Smooth muscle cell (in vitro differentiated cells): Measurements from ENCODE around the gene BTBD2. TPM values are rescaled to one million over a fixed set of nuclear protein-coding genes. Genes with fewer than 3 reads are reported as not detected.

Source experiments
- DNase-seq: peaks from one replicate; lab custom pipeline; 2025; ENCODE audit not compliant: unreplicated experiment; lab: John Stamatoyannopoulos, UW
- H2AFZ ChIP-seq: fragments of 200-600 bp; sonication (generic); 2 replicates; pipeline ENCODE4 v1.6.0; 2016; ENCODE audit warnings: antibody characterized with exemption, low read depth, mild to moderate bottlenecking
- H3F3A ChIP-seq: fragments of 200-600 bp; sonication (generic); 2 replicates; pipeline ENCODE4 v1.6.0; 2017; ENCODE audit warnings: antibody characterized with exemption, low read depth
- H3K27ac ChIP-seq: fragments of 200-600 bp; sonication (generic); 2 replicates; pipeline ENCODE4 v1.5.1; 2016; ENCODE audit warnings: low read depth, mild to moderate bottlenecking
- H3K27me3 ChIP-seq: fragments of 200-600 bp; sonication (generic); 2 replicates; pipeline ENCODE4 v1.6.1; 2016; ENCODE audit warnings: low read depth, mild to moderate bottlenecking
- H3K36me3 ChIP-seq: fragments of 200-600 bp; sonication (generic); 2 replicates; pipeline ENCODE4 v1.5.1; 2016; ENCODE audit warnings: low read depth
- H3K4me1 ChIP-seq: fragments of 200-600 bp; sonication (generic); 2 replicates; pipeline ENCODE4 v1.5.1; 2016; ENCODE audit warnings: low read depth
- H3K4me2 ChIP-seq: fragments of 200-600 bp; sonication (generic); 2 replicates; pipeline ENCODE4 v1.6.0; 2016; ENCODE audit warnings: mild to moderate bottlenecking
- H3K4me3 ChIP-seq: fragments of 200-600 bp; sonication (generic); 2 replicates; pipeline ENCODE4 v1.5.1; 2016; ENCODE audit warnings: mild to moderate bottlenecking
- H3K79me2 ChIP-seq: fragments of 200-600 bp; sonication (generic); 2 replicates; pipeline ENCODE4 v1.6.0; 2016; ENCODE audit warnings: low read depth, mild to moderate bottlenecking
- H3K9ac ChIP-seq: fragments of 200-600 bp; sonication (generic); 2 replicates; pipeline ENCODE4 v1.6.0; 2016; ENCODE audit warnings: low read depth
- H3K9me3 ChIP-seq: fragments of 200-600 bp; sonication (generic); replicated peaks from 2 replicates; pipeline ENCODE4 v1.5.1; 2016; ENCODE audit warnings: low read depth
- H4K20me1 ChIP-seq: fragments of 200-600 bp; sonication (generic); 2 replicates; pipeline ENCODE4 v1.6.0; 2016; ENCODE audit warnings: low read depth
- WGBS: methylation state at CpG from one replicate; pipeline ENCODE4 v1.1.7; 2016; ENCODE audit warnings: low lambda C conversion rate; 5-methylcytosine and 5-hydroxymethylcytosine counted together
- polyA plus RNA-seq: library from polyadenylated mRNA; unstranded; fragments of >200 nt; fragmentation: Nextera tagmentation; extraction: Ambion mirVana; gene quantifications from 2 replicates; pipeline ENCODE4 v1.2.1, GENCODE V29; 2016
- total RNA-seq: library from RNA; depleted of rRNA; stranded (reverse); fragments of >200 nt; gene quantifications from 2 replicates; pipeline ENCODE4 v1.2.3, GENCODE V29; 2014
- TF ChIP-seq, protein P1 (sequence below): fragments of 200-600 bp; sonication (generic); IDR thresholded peaks from 2 replicates; pipeline ENCODE4 v1.5.1; 2017; ENCODE audit warnings: borderline replicate concordance, mild to moderate bottlenecking, antibody characterized with exemption; ENCODE audit not compliant: insufficient read depth, poor library complexity, severe bottlenecking

BTBD2 gene
- total and polyA plus RNA-seq, 2 experiments from 2014 or later: 37.8 to 63.2 TPM

DNA sequence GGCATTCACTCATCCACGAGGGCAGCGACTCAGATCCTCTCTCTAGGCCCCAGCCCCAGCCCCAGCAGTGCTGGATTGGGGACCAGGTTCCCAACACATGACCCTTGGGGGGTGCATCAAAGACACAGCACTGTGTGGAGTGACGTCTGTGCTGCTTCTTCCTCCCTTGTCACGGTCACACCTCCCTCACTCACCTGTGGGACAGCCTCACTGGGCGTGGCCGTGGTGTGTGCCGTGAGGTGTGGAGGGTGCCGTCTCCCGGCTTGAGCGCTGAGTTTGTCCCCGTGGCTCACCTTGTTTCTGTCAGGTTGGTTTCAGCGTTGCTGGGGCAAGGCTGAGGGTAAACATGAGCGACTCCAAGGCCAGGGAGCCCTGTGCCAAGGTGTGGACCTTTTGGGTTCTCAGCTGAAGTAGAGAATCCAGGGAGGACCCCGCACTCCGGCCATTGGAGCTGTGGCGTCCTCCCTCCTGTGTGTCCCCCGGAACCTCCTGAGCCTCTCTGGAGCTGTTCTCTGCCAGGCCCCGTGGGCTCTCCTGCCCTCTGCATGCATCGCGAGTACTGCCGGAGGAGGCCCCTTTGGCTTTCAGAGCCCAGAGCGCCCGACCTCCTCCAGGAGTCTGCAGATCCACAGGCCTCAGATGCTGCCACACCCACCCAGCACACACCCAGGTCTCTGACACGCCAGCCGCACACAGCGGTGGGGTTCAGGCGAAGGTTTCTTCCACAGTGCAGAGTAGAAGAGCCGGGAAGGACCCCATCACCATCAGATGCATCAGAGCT, 40.9 kb downstream of the BTBD2 start:
- DNase-seq: no peak
- TF ChIP-seq, protein P1, sequence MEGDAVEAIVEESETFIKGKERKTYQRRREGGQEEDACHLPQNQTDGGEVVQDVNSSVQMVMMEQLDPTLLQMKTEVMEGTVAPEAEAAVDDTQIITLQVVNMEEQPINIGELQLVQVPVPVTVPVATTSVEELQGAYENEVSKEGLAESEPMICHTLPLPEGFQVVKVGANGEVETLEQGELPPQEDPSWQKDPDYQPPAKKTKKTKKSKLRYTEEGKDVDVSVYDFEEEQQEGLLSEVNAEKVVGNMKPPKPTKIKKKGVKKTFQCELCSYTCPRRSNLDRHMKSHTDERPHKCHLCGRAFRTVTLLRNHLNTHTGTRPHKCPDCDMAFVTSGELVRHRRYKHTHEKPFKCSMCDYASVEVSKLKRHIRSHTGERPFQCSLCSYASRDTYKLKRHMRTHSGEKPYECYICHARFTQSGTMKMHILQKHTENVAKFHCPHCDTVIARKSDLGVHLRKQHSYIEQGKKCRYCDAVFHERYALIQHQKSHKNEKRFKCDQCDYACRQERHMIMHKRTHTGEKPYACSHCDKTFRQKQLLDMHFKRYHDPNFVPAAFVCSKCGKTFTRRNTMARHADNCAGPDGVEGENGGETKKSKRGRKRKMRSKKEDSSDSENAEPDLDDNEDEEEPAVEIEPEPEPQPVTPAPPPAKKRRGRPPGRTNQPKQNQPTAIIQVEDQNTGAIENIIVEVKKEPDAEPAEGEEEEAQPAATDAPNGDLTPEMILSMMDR: no peak
- Histone ChIP-seq H3K9me3 (no peaks in the 10 kb centered on the region), H3K27ac (no peak overlapping the region), H3K79me2 (peaks cover 35% of the 10 kb centered on the region), H2AFZ (no peak overlapping the region), H3K9ac (no peak overlapping the region), H3K4me1 (no peaks in the 10 kb centered on the region), H3K4me3 (no peak overlapping the region), H3F3A (no peaks in the 10 kb centered on the region), H4K20me1 (peaks cover 87% of the 10 kb centered on the region), H3K27me3 (no peaks in the 10 kb centered on the region), H3K36me3 (no peaks in the 10 kb centered on the region), H3K4me2 (no peak overlapping the region)
- 97% methylated on average over 27 of the region's 28 CpGs for WGBS

DNA sequence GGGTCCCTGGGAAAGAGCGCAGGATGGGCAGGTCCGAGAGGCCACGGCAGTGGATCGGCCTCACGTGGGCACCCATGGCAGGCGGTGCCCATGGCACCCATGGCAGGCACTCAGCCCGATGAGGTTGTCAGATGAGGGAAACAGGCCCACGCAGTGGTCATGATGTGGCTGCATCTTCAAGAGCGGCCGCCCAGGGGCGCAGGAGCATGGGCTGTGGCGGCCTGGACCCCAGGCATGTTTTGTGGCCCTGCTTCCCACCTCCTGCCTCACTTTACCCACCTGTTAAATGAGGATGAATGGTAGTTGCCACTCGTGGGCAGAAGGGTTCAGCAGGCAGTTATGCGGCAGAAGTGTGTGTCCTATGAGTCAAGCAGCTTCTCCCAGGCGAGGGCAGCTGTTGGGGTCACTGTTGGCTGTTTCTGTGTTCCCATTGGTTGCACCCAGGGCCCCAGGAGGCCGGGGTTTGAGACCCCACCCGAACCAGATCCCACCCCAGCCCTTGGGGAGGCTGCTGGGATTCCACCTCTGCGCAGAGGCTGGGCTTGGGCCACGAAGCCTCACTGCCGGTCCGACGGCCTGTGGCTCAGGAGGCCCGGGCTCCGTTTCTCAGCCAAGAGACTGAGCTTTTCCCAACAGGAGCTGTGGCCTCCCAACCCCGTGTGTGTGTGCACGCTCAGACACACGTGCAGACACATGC, 44.6 kb downstream of the BTBD2 start:
- no peak overlapping the region for H3K4me3 ChIP-seq
- H3K36me3 ChIP-seq: no peaks in the 10 kb centered on the region
- peaks cover 94% of the 10 kb centered on the region for H4K20me1 ChIP-seq
- TF ChIP-seq, protein P1: no peak
- H3K79me2 ChIP-seq: peaks cover 50% of the 10 kb centered on the region
- no peaks in the 10 kb centered on the region for H3F3A ChIP-seq
- H3K4me1 ChIP-seq: no peaks in the 10 kb centered on the region
- H3K4me2 ChIP-seq: no peak overlapping the region
- no peaks in the 10 kb centered on the region for H3K27me3 ChIP-seq
- H3K27ac ChIP-seq: no peak overlapping the region
- DNase-seq: no peak
- no peak overlapping the region for H3K9ac ChIP-seq
- H2AFZ ChIP-seq: no peak overlapping the region
- H3K9me3 ChIP-seq: no peaks in the 10 kb centered on the region
- WGBS: 96% methylated on average over 25 of the region's 27 CpGs

DNA sequence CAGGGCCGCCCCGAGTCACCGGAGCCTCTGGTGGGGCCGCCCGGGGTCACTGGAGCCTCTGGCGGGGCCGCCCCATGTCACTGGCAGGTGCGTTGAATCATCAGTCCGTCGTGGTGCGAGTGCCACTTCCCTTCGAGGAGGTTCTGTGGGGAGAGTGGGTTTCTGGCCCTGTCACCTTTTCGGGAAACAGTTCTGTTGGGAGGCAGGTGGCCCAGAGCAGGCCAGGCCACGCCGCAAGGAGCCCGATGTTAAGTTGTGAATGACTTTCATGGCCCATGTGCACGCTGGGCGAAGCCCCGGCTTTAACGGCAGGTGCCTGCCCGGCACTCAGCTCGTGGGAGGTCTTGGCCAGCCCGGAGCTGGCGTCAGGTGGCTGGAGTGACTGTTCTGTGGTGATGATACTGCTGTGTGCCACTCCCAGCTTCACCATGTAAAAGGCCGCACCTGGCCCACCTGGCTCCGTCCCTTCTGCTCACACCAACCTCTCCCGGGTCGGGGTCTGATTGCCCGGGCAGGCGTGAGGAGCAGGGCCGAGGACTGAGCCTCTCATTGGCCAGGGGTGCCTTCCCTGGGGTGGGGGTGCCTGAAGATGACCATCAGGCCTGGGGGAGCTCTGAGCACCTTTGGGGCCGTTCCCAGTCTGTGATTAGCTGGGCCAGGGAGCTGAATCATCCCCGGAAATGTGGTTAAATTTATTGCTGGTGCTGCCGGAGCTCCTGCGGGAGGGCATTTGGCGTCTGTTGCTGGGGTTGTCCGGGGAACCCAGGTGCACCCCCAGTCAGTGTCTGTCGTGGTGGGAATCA, 45.3 kb downstream of the BTBD2 start:
- no peaks in the 10 kb centered on the region for H3K9me3 ChIP-seq
- H3K36me3 ChIP-seq: no peaks in the 10 kb centered on the region
- H3K4me3 ChIP-seq: no peak overlapping the region
- H3F3A ChIP-seq: no peaks in the 10 kb centered on the region
- WGBS: 97% methylated on average over 33 of the region's 38 CpGs
- peaks cover 94% of the 10 kb centered on the region for H4K20me1 ChIP-seq
- TF ChIP-seq, protein P1: no peak
- no peaks in the 10 kb centered on the region for H3K4me1 ChIP-seq
- no peak overlapping the region for H2AFZ ChIP-seq
- H3K9ac ChIP-seq: no peak overlapping the region
- no peak overlapping the region for H3K4me2 ChIP-seq
- H3K27ac ChIP-seq: no peak overlapping the region
- no peaks in the 10 kb centered on the region for H3K27me3 ChIP-seq
- peaks cover 52% of the 10 kb centered on the region for H3K79me2 ChIP-seq
- DNase-seq: no peak
